ENCODE data around the gene CNTN5. TPM values are rescaled to one million over a fixed set of nuclear protein-coding genes. Genes with fewer than 3 reads are reported as not detected.

Gene CNTN5
- total RNA-seq, 1 donor from 2014 or later, result 17.7 TPM

DNA sequence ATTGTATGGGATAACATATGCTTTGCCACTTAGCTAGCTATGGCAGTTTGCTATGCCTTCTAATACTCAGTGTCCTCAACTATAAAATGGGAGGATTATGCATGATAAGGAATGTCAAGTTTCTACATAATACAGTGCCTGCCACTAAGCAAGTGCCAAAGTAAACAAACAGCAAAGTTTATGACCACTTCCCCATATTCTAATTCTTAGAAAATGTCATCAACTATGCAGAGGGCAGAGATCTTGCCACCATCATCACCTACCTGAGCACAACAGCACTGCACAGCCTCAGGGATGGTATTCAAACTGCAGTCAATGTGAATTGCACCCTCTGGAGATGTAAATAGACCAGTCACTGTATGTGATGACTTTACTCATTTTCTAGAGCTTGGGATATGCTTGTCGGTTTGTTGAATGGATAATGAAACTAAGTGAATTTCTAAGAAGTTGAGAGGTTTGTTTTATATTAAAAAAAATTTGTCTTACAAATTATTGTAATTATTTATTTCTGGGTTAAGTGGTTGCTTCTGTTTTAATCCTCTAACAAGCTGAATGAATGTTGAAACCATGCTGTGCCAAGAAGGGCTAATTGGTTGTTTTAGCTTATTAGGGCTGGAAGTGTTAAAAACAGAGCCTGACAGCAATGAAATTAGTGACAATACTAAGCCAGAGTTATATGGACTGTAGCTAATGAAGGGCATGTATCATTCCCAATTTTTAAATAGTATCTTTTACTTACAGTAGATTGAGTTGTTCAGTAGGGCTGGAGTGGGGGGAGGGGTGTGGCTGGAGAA is 398.4 kb downstream of the CNTN5 start:
- no peak overlapping the region for H3K27ac Mint-ChIP-seq
- no peak overlapping the region for H3K4me3 Mint-ChIP-seq
- H3K27me3 Mint-ChIP-seq (ENCODE audit: low read depth), result no peaks in the 10 kb centered on the region
- H3K36me3 Mint-ChIP-seq, result no peaks in the 10 kb centered on the region
- DNase-seq (ENCODE audit: low spot score in 2 of 2, unreplicated experiment in 2 of 2), result no peak
- no peaks in the 10 kb centered on the region for H3K9me3 Mint-ChIP-seq
- peaks cover 14% of the 10 kb centered on the region for H3K4me1 Mint-ChIP-seq
- TF ChIP-seq, protein P1, sequence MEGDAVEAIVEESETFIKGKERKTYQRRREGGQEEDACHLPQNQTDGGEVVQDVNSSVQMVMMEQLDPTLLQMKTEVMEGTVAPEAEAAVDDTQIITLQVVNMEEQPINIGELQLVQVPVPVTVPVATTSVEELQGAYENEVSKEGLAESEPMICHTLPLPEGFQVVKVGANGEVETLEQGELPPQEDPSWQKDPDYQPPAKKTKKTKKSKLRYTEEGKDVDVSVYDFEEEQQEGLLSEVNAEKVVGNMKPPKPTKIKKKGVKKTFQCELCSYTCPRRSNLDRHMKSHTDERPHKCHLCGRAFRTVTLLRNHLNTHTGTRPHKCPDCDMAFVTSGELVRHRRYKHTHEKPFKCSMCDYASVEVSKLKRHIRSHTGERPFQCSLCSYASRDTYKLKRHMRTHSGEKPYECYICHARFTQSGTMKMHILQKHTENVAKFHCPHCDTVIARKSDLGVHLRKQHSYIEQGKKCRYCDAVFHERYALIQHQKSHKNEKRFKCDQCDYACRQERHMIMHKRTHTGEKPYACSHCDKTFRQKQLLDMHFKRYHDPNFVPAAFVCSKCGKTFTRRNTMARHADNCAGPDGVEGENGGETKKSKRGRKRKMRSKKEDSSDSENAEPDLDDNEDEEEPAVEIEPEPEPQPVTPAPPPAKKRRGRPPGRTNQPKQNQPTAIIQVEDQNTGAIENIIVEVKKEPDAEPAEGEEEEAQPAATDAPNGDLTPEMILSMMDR (IDR thresholded peaks at IDR 0.05; ENCODE audit: unreplicated experiment), result no peak

DNA sequence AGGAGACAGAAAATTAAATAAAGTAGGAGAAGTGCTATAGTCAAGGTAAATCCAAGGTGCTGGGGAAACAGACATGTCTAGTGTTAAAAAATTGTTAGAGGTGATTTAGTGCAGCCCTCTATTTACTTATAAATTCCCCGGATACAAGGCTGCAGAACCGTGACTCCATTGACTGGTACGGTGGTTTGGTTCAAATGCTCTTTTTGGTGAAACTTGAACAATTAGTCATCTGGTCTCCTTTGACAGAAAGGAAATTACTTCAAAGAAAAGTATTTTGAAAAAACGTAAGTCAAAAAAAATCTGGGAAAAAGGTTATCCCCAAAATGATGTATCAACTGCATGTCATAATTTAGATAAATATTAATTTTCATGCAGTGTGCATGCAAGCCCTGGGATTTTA is 399.2 kb downstream of the CNTN5 start:
- DNase-seq (ENCODE audit: low spot score in 2 of 2, unreplicated experiment in 2 of 2), result no peak
- H3K4me1 Mint-ChIP-seq, result peaks cover 10% of the 10 kb centered on the region
- no peak overlapping the region for H3K27ac Mint-ChIP-seq
- TF ChIP-seq, protein P1 (IDR thresholded peaks at IDR 0.05; ENCODE audit: unreplicated experiment), result no peak
- peaks cover 2% of the 10 kb centered on the region for H3K27me3 Mint-ChIP-seq (ENCODE audit: low read depth)
- H3K4me3 Mint-ChIP-seq, result no peak overlapping the region
- no peaks in the 10 kb centered on the region for H3K36me3 Mint-ChIP-seq
- no peaks in the 10 kb centered on the region for H3K9me3 Mint-ChIP-seq

DNA sequence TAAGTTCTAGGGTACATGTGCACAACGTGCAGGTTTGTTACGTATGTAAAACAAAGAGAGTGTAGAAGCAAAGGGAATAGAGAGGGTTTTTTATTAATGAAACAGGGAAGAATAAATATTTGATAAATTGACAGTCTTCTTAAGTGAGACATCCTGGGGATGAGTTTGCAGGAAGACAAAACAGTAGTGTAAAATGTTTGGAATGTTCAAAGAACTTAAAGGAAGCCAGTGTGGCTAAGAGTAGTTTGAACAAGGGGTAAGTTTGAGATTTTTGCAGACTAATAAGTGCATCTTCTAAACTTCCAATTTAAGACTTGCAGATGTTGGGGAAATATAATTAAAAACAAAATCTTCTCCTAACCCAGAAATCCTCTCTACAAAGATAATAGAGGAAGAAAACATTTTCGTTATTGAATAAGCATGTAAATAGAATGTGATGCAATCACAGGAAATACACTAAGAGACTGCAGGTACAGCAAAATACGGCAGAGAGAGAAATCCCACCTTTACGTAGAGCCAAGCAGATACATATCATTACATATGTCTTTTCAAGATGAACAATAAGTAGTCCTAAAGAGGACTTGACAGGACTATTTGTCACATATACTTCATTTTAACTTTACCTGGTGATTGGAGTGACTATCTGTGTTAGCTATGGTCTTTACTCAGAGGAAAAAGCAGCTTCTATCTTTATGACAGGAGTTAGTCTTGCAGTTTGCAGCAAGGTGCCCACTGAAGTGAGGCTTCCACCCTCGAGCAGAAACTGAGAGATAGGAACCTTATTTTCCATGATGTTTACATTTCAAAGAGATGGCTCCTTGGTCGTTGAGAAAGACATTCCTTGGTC is 402.1 kb downstream of the CNTN5 start:
- TF ChIP-seq, protein P1 (IDR thresholded peaks at IDR 0.05; ENCODE audit: unreplicated experiment), result no peak
- Mint-ChIP-seq H3K36me3 (no peaks in the 10 kb centered on the region), H3K27ac (no peak overlapping the region), H3K4me3 (no peak overlapping the region), H3K9me3 (no peaks in the 10 kb centered on the region), H3K27me3 (ENCODE audit: low read depth) (peaks cover 2% of the 10 kb centered on the region), H3K4me1 (peaks cover 5% of the 10 kb centered on the region)
- DNase-seq (ENCODE audit: low spot score in 2 of 2, unreplicated experiment in 2 of 2), result no peak

DNA sequence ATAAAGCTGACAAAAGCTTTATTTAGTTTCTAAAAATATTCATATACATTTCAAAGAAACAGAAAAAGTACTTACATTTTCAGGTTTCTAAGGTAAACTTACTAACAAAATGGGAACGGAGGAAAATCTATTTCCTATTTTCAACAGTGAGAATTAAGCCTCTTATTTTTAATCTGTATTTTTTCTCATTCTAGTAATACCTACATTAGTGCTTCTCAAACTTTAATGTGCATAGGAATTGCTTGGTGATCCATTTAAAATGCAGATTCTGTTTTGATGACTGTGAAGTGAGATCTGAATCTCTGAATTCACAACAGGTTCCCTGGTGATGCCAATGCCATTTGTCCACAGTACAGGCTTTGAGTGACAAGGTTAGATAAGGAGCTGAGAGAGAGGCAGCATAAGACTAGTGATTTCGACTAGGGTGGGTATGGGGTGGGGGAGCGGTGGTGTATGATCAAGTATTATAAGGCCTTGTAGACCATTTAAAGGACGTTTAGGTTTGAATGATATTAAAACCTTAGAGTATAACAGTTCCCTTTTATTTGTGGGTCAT is 402.8 kb downstream of the CNTN5 start:
- H3K36me3 Mint-ChIP-seq, result no peaks in the 10 kb centered on the region
- no peak overlapping the region for H3K4me3 Mint-ChIP-seq
- H3K9me3 Mint-ChIP-seq, result no peaks in the 10 kb centered on the region
- no peak overlapping the region for H3K27ac Mint-ChIP-seq
- DNase-seq (ENCODE audit: low spot score in 2 of 2, unreplicated experiment in 2 of 2), result no peak
- TF ChIP-seq, protein P1 (IDR thresholded peaks at IDR 0.05; ENCODE audit: unreplicated experiment), result no peak
- H3K4me1 Mint-ChIP-seq, result peaks cover 5% of the 10 kb centered on the region
- H3K27me3 Mint-ChIP-seq (ENCODE audit: low read depth), result peaks cover 2% of the 10 kb centered on the region

- Mint-ChIP-seq H3K4me1 (peaks cover 5% of the 10 kb centered on the region), H3K4me3 (no peak overlapping the region), H3K27ac (no peak overlapping the region), H3K36me3 (no peaks in the 10 kb centered on the region), H3K27me3 (ENCODE audit: low read depth) (peaks cover 2% of the 10 kb centered on the region), H3K9me3 (no peaks in the 10 kb centered on the region)
- no peak for DNase-seq (ENCODE audit: low spot score in 2 of 2, unreplicated experiment in 2 of 2)
- TF ChIP-seq, protein P1 (IDR thresholded peaks at IDR 0.05; ENCODE audit: unreplicated experiment), result no peak
Observed at GRCh38 chr11:99424313-99425084, 403.8 kb downstream of the CNTN5 start.
